DMS153 treated with DMSO at 0.1 percent for 48 hours (cell line): ENCODE data around the gene OR4X2.
"Not testable (repeated sequence)": the region's sequence is repeated elsewhere in the genome, so short reads cannot be mapped to it uniquely, and the experiment has no call there.

Source experiments
- DNase-seq: peaks from one replicate; lab custom pipeline; 2025; ENCODE audit not compliant: unreplicated experiment; lab: John Stamatoyannopoulos, UW

OR4X2 gene

DNA sequence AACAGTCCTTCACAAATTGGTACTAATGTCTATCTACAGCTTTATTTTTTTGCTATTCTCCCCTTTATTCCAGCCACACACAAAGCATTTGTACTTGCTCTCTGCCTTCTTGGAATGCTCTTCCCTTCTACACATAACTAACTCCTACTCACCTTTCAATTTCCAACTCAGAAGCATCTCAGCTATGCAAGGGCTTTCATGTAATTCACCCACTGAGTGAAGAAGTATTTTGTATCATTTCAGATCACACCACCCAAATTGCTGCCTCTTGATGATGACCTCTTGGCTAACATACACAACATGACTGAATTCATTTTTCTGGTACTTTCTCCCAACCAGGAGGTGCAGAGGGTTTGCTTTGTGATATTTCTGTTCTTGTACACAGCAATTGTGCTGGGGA is at the start of gene OR4X2:
OR4X2 (plus strand) TSS at position 301 of the 400 bp plus-strand sequence; CDS start at position 301, 0 bp downstream.
- no peak for DNase-seq

GRCh38 chr11:48207881-48208280 is 37.0 kb upstream of the OR4X2 start:
- no peak for DNase-seq

GRCh38 chr11:48210052-48210451 is 34.9 kb upstream of the OR4X2 start:
- no peak for DNase-seq

GRCh38 chr11:48216510-48216909 is 28.4 kb upstream of the OR4X2 start, which contains the start of gene OR4B1:
Gene OR4B1, plus strand, starts transcription at chr11:48216810. Its CDS starts 0 bp downstream, at chr11:48216810.
- DNase-seq, result no peak

GRCh38 chr11:48228761-48229160 is 16.1 kb upstream of the OR4X2 start:
- no peak for DNase-seq

GRCh38 chr11:48230057-48230456 is 14.8 kb upstream of the OR4X2 start:
- not testable (repeated sequence) for DNase-seq

DNA sequence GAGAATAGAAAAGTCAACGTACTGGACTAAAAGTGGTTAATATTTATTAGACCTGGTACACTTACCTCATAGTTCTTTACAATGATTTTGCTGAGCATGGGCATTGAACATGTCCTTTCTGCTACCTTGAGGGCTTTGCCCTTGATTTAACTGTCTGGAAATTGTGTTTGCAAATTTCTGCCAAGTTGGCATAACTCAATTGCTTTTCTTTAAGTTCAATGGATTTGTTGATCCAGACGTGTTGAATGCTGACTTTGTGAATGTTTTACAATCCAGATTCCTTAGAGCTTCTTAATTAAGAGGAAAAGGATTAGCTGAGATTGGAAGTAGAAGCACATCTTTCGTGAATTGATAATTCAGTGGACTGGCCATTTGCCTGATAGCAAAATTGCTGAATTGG is 7.2 kb upstream of the OR4X2 start:
- no peak for DNase-seq

- no peak for DNase-seq
Measured at GRCh38 chr11:48242501-48242900, 2.4 kb upstream of the OR4X2 start.

- no peak for DNase-seq
Measured at GRCh38 chr11:48248902-48249301, 4.0 kb downstream of the OR4X2 start.

GRCh38 chr11:48261600-48261999 is 16.7 kb downstream of the OR4X2 start:
- no peak for DNase-seq

GRCh38 chr11:48263423-48263911 is 18.6 kb downstream of the OR4X2 start, which contains the start of gene OR4X1:
Gene OR4X1, plus strand, starts transcription at chr11:48263861. Its CDS starts 0 bp downstream, at chr11:48263861.
- no peak for DNase-seq

- no peak for DNase-seq
Measured at GRCh38 chr11:48270621-48271020, 25.7 kb downstream of the OR4X2 start.

DNA sequence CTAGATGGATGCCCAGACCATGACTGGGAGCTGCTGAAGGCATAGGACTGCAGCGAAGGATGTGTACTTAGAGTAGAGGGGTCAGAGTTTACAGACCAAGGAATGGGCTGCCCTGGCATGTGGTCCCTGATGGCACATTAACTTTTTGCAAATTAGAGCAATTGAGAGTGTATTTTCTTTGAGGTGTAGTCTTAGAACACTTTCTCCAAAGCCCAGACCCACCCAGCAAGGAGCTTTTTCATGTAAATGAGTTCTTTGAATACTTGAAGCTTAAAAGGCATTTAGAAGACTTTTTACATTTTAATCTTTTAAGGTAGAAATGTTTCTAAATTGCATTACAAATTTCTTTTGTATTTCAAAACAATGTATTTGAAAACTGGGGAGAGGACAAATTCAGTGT is 27.7 kb downstream of the OR4X2 start:
- no peak for DNase-seq
